ENCODE results near the gene GADD45GIP1. TPM values are rescaled to one million over a fixed set of nuclear protein-coding genes. Genes with fewer than 3 reads are reported as not detected.
"Not testable (repeated sequence)": the region's sequence is repeated elsewhere in the genome, so short reads cannot be mapped to it uniquely, and the experiment has no call there.

The GADD45GIP1 gene
- total RNA-seq, 3 donors from 2014 or later: 10.0 to 16.4 (median 14.1) TPM

DNA sequence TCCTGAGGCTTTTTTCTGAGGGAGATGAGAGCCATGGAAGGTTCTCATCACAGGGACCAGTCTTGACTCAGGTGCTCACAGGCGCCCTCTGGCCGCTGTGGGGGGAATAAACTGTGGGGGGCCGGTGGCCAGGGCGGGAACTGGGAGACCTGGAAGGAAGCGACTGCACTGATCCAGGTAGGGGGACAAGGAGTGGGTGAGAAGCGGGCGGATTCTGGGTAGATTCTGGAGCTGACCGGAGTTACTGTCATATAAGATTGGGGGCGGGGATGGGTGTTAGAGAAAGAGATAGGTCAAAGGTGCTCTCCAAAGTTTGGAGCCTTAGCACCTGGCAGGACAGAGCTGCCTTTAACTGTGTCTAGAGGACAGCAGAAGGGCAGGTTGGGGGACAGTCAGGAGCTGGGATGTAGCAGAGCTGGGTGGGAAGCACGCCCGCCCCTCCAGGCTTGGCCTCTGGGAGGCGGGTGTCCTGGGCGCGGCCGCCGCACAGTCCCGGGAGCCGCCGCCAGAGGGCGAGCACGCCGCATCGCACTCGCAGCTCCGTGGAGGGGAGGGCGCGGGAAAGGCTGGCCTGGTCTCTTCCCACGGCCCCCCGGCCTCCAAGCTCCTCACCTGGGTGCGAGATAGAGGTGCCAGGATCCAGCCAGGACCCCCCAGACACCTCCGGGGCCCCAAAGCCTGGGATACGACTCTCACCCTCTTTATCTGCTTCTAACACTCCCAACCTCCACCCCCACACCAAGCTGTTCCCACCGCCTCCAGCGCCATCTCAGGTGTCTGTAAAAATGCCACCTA, 8.2 kb upstream of the GADD45GIP1 start:
- DNase-seq (peak; percentile 82 to 92 (median 88)), ATAC-seq (peak; percentile 98)
- H3K36me3 ChIP-seq (ENCODE audit: low read depth): no peaks in the 10 kb centered on the region
- peak overlapping the region; percentile 11 for H3K4me3 ChIP-seq
- no peaks in the 10 kb centered on the region for H3K4me1 ChIP-seq (ENCODE audit: low read depth)
- TF ChIP-seq, protein P1, sequence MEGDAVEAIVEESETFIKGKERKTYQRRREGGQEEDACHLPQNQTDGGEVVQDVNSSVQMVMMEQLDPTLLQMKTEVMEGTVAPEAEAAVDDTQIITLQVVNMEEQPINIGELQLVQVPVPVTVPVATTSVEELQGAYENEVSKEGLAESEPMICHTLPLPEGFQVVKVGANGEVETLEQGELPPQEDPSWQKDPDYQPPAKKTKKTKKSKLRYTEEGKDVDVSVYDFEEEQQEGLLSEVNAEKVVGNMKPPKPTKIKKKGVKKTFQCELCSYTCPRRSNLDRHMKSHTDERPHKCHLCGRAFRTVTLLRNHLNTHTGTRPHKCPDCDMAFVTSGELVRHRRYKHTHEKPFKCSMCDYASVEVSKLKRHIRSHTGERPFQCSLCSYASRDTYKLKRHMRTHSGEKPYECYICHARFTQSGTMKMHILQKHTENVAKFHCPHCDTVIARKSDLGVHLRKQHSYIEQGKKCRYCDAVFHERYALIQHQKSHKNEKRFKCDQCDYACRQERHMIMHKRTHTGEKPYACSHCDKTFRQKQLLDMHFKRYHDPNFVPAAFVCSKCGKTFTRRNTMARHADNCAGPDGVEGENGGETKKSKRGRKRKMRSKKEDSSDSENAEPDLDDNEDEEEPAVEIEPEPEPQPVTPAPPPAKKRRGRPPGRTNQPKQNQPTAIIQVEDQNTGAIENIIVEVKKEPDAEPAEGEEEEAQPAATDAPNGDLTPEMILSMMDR (IDR thresholded peaks at IDR 0.05): peak; percentile 95
- intact Hi-C loops (cut with DNase I, micrococcal nuclease): no loop called here
- H3K9me3 ChIP-seq: no peaks in the 10 kb centered on the region

DNA sequence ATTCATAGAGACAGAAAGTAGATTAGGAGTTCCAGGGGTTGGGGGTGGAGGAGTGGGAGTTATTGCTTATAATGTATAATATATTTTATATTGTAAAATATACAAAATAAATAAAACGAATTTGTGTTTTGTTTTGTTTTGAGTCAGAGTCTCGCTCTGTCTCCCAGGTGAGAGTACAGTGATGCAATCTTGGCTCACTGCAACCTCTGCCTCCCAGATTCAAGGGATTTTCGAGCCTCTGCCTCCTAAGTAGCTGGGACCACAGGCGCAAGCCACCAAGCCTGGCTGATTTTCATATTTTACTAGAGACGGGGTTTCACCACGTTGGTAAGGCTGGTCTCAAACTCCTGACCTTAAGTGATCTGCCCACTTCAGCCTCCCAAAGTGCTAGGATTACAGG, 2.5 kb upstream of the GADD45GIP1 start:
- Histone ChIP-seq H3K36me3 (ENCODE audit: low read depth) (no peaks in the 10 kb centered on the region), H3K4me1 (ENCODE audit: low read depth) (peaks cover 21% of the 10 kb centered on the region), H3K9me3 (no peaks in the 10 kb centered on the region), H3K4me3 (no peak overlapping the region)
- DNase-seq (no peak), ATAC-seq (no peak)
- intact Hi-C loops (cut with DNase I, micrococcal nuclease): no loop called here
- TF ChIP-seq, protein P1 (IDR thresholded peaks at IDR 0.05): no peak

DNA sequence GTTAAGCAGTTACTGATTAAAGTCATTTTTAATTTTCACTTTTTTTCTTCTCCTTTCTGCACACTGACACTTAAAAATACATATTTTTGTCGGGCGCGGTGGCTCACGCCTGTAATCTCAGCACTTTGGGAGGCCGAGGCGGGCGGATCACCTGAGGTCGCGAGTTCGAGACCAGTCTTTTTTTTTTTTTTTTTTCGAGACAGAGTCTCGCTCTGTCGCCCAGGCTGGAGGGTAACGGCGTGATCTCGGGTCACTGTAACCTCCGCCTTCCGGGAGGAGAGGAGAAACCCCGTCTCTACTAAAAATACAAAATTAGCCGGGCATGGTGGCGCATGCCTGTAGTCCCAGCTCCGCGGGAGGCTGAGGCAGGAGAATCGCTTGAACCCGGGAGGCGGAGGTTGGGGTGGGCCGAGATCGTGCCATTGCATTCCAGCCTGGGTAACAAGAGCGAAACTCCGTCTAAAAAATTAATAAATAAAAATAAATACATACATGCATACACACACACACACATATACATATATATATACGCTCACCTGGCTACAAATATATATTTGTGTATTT, 448 bp upstream of the GADD45GIP1 start:
- intact Hi-C loops (cut with DNase I, micrococcal nuclease); H3K9me3 ChIP-seq; H3K36me3 ChIP-seq (ENCODE audit: low read depth); DNase-seq: not testable (repeated sequence)
- peak; percentile 14 for ATAC-seq
- Histone ChIP-seq H3K4me3 (peak overlapping the region; percentile 81), H3K4me1 (ENCODE audit: low read depth) (peaks cover 30% of the 10 kb centered on the region)

DNA sequence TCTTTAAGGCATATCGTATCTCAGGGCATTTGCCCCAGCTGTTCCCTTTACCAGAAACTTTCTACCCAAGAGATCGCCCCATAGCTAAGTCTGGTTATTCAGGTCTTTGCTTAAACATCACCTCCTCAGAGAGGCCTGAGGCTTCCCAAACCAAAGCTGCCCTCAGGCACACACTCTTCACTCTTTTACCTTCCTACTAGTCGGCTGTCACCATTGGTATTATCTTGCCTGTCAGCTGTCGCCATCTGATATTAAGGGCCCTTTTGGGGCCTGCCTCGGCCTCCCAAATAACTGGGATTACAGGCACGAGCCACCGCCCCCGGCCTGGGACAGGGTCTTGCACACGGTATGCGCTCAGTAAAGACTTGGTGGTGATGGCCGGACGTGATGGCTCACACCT, 1.0 kb downstream of the GADD45GIP1 start:
- TF ChIP-seq, protein P1 (IDR thresholded peaks at IDR 0.05): no peak
- ATAC-seq: no peak
- no peaks in the 10 kb centered on the region for H3K36me3 ChIP-seq (ENCODE audit: low read depth)

DNA sequence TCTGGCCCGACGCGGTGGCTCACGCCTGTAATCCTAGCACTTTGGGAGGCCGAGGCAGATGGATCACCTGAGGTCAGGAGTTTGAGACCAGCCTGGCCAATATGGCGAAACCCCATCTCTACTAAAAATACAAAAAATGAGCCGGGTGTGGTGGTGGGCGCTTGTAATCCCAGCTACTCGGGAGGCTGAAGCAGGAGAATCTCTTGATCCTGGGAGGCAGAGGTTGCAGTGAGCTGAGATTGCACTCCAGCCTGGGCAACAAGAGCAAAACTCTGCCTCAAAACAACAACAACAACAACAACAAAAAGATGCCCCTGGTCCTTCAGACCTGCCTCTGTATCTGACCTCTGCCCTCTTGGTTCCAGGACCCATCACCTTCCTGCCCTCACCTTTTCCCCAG, 1.4 kb downstream of the GADD45GIP1 start:
- H3K36me3 ChIP-seq (ENCODE audit: low read depth); ATAC-seq; H3K9me3 ChIP-seq; intact Hi-C loops (cut with DNase I, micrococcal nuclease); H3K4me3 ChIP-seq; DNase-seq: not testable (repeated sequence)
- peaks cover 30% of the 10 kb centered on the region for H3K4me1 ChIP-seq (ENCODE audit: low read depth)

More for the DNA sequence above, 1.0 kb downstream of the GADD45GIP1 start:
- DNase-seq: no peak
- Histone ChIP-seq H3K4me1 (ENCODE audit: low read depth) (peaks cover 30% of the 10 kb centered on the region), H3K9me3 (no peaks in the 10 kb centered on the region), H3K4me3 (no peak overlapping the region)
- intact Hi-C loops (cut with DNase I, micrococcal nuclease): no loop called here

DNA sequence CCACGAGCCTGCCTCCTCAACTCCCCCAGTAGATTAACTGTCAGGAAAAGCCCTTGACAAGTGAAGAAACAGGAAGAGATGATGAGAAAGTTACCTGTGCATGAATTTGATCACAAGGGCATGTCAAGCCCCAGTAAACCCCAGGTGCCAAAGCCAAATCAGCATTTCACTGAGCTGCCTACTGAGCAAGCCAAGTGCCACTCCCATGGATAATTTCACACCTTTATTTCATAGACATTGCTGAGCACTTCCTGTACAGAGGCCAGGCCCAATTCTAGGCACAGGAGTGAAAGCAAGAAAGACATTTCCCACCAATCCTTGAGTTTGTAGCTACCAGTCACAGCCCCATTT, 2.4 kb downstream of the GADD45GIP1 start:
- peak; percentile 63 for ATAC-seq
- TF ChIP-seq, protein P1 (IDR thresholded peaks at IDR 0.05): no peak
- no peak for DNase-seq
- H3K4me1 ChIP-seq (ENCODE audit: low read depth): peaks cover 30% of the 10 kb centered on the region
- H3K4me3 ChIP-seq: no peak overlapping the region
- H3K36me3 ChIP-seq (ENCODE audit: low read depth): no peaks in the 10 kb centered on the region
- intact Hi-C loops (cut with DNase I, micrococcal nuclease): no loop called here
- H3K9me3 ChIP-seq: no peaks in the 10 kb centered on the region

All from mucosa of descending colon (tissue), 3 donors.